MM.1S (cell line): ENCODE data around the gene LARGE1.

ENCODE experiments used
- CTCF ChIP-seq: fragments of 300-600 bp; sonication (generic); IDR thresholded peaks from 2 replicates; pipeline ENCODE4 v1.5.1; 2016; ENCODE audit warnings: antibody characterized with exemption, low read length, mixed read lengths
- EZH2 ChIP-seq: fragments of 300-600 bp; sonication (generic); optimal IDR thresholded peaks from 2 replicates; pipeline ENCODE3; 2017; ENCODE audit warnings: low read depth, mild to moderate bottlenecking, antibody characterized with exemption, low read length, mixed read lengths
- EZH2phosphoT487 ChIP-seq: fragments of 300-600 bp; sonication (generic); IDR thresholded peaks from 2 replicates; pipeline ENCODE4 v1.6.1; 2018; ENCODE audit warnings: antibody characterized with exemption, low read length

GRCh38 chr22:33350491-33350890 is 569.8 kb downstream of the LARGE1 start:
- TF ChIP-seq CTCF (no peak), EZH2 (no peak), EZH2phosphoT487 (no peak)
